GM23248 (cell line): ENCODE results near the gene ACVR1B. TPM values are rescaled to one million over a fixed set of nuclear protein-coding genes. Genes with fewer than 3 reads are reported as not detected.
A peak's percentile ranks its signal among the peaks of the same experiment; 100 is the strongest.

Experiments
- DNase-seq: peaks from one replicate; pipeline ENCODE4 v3.0.0-alpha.2; 2015
- H2AFZ ChIP-seq: fragments of 200-600 bp; sonication (generic); 2 replicates; pipeline ENCODE4 v1.6.1; 2016; ENCODE audit warnings: antibody characterized with exemption
- H3F3A ChIP-seq: fragments of 200-600 bp; sonication (generic); 2 replicates; pipeline ENCODE4 v1.6.1; 2016; ENCODE audit warnings: mild to moderate bottlenecking, antibody characterized with exemption, mixed run types; ENCODE audit not compliant: insufficient read depth
- H3K27ac ChIP-seq: fragments of 200-600 bp; sonication (generic); 2 replicates; pipeline ENCODE4 v1.5.1; 2016; ENCODE audit warnings: mild to moderate bottlenecking
- H3K27me3 ChIP-seq: fragments of 200-600 bp; sonication (generic); replicated peaks from 2 replicates; pipeline ENCODE4 v1.6.1; 2016; ENCODE audit warnings: mild to moderate bottlenecking; ENCODE audit not compliant: insufficient read depth
- H3K36me3 ChIP-seq: fragments of 200-600 bp; sonication (generic); 2 replicates; pipeline ENCODE4 v1.6.1; 2016; ENCODE audit warnings: low read depth, mild to moderate bottlenecking
- H3K4me1 ChIP-seq: fragments of 200-600 bp; sonication (generic); 2 replicates; pipeline ENCODE4 v1.6.1; 2016; ENCODE audit warnings: mild to moderate bottlenecking; ENCODE audit not compliant: insufficient read depth
- H3K4me2 ChIP-seq: fragments of 200-600 bp; sonication (generic); one replicate; pipeline ENCODE4 v1.6.1; 2016; ENCODE audit warnings: mild to moderate bottlenecking; ENCODE audit not compliant: unreplicated experiment
- H3K4me3 ChIP-seq: fragments of 200-600 bp; sonication (generic); 2 replicates; pipeline ENCODE4 v1.5.1; 2016; ENCODE audit warnings: mild to moderate bottlenecking
- H3K79me2 ChIP-seq: fragments of 200-600 bp; sonication (generic); 2 replicates; pipeline ENCODE4 v1.6.1; 2016; ENCODE audit warnings: mild to moderate bottlenecking; ENCODE audit not compliant: insufficient read depth
- H3K9ac ChIP-seq: fragments of 200-600 bp; sonication (generic); 2 replicates; pipeline ENCODE4 v1.6.1; 2016; ENCODE audit warnings: mild to moderate bottlenecking
- H3K9me2 ChIP-seq: fragments of 200-600 bp; sonication (generic); 2 replicates; pipeline ENCODE4 v1.6.1; 2016; ENCODE audit warnings: mixed run types, mild to moderate bottlenecking, moderate library complexity; ENCODE audit not compliant: insufficient read depth
- H3K9me3 ChIP-seq: fragments of 200-600 bp; sonication (generic); one replicate; pipeline ENCODE4 v1.6.1; 2017; ENCODE audit warnings: low read depth
- H4K20me1 ChIP-seq: fragments of 200-600 bp; sonication (generic); 2 replicates; pipeline ENCODE4 v1.6.0; 2016; ENCODE audit not compliant: insufficient read depth
- EZH2 ChIP-seq: fragments of 200-600 bp; sonication (generic); IDR thresholded peaks from 2 replicates; pipeline ENCODE4 v1.6.1; 2018; ENCODE audit warnings: antibody characterized with exemption, mild to moderate bottlenecking; ENCODE audit not compliant: insufficient read depth, poor library complexity, severe bottlenecking
- EZH2phosphoT487 ChIP-seq: fragments of 200-600 bp; sonication (generic); IDR thresholded peaks from 2 replicates; pipeline ENCODE4 v1.6.1; 2018; ENCODE audit warnings: antibody characterized with exemption, moderate library complexity, mild to moderate bottlenecking, low read depth; ENCODE audit not compliant: insufficient read depth
- WGBS, 2 experiments: methylation state at CpG; one replicate each; pipeline ENCODE4 v1.1.6; 2015 to 2017; ENCODE audit warnings: low lambda C conversion rate in 2 of 2, low coverage in 1 of 2; ENCODE audit errors: missing lambda C conversion rate in 2 of 2; 5-methylcytosine and 5-hydroxymethylcytosine counted together
- in situ Hi-C: fragments of 300-500 bp; cut with MboI; formaldehyde crosslinking; loops from 2 replicates; pipeline ENCODE4 v1.15.0; 2020
- polyA plus RNA-seq: library from polyadenylated mRNA; unstranded; fragments of >200 nt; fragmentation: Nextera tagmentation; extraction: Ambion mirVana; gene quantifications from 2 replicates; pipeline ENCODE4 v1.2.1, GENCODE V29; 2016
- total RNA-seq: library from RNA; depleted of rRNA; stranded (reverse); fragments of >200 nt; shearing (Covaris generic); gene quantifications from 2 replicates; pipeline ENCODE4 v1.2.3, GENCODE V29; 2014

Gene ACVR1B
- total and polyA plus RNA-seq, 2 experiments from 2014 or later, result 2.8 to 17.0 TPM

- H3K4me3 ChIP-seq, result no peak overlapping the region
- no peaks in the 10 kb centered on the region for H3K79me2 ChIP-seq
- TF ChIP-seq EZH2phosphoT487, result no peak
- no peak for TF ChIP-seq EZH2
- peaks cover 6% of the 10 kb centered on the region; the same call in 1 of the 2 replicates for H3F3A ChIP-seq
- H4K20me1 ChIP-seq, result no peaks in the 10 kb centered on the region
- H3K4me2 ChIP-seq, result peak overlapping the region; percentile 71
- in situ Hi-C loops, result no loop called here
- H3K9me2 ChIP-seq, result no peaks in the 10 kb centered on the region
- H3K4me1 ChIP-seq, result peaks cover 16% of the 10 kb centered on the region
- no peaks in the 10 kb centered on the region; the same call in 1 of the 2 replicates for H3K36me3 ChIP-seq
- H3K9me3 ChIP-seq, result no peaks in the 10 kb centered on the region
- peak overlapping the region; percentile 72 for H2AFZ ChIP-seq
- WGBS, 2 experiments, result 97 to 100% methylated on average over 2 of the region's 2 CpGs
- no peak for DNase-seq
- peak overlapping the region; percentile 19; the same call in 1 of the 2 replicates for H3K27ac ChIP-seq
- H3K9ac ChIP-seq, result peak overlapping the region; percentile 46
- no peaks in the 10 kb centered on the region for H3K27me3 ChIP-seq
These were observed 29.4 kb upstream of the ACVR1B start for GRCh38 chr12:51922146-51922545.

GRCh38 chr12:51922762-51923505 is 28.6 kb upstream of the ACVR1B start:
- peak overlapping the region; percentile 19 for H3K27ac ChIP-seq
- peak overlapping the region; percentile 71 for H3K4me2 ChIP-seq
- in situ Hi-C loops, result no loop called here

GRCh38 chr12:51923506-51924365 is 27.8 kb upstream of the ACVR1B start:
- Histone ChIP-seq H3K27me3 (no peaks in the 10 kb centered on the region), H3K9me3 (no peaks in the 10 kb centered on the region), H3K4me2 (peak overlapping the region; percentile 71), H3K27ac (no peak overlapping the region), H4K20me1 (no peaks in the 10 kb centered on the region), H3K79me2 (no peaks in the 10 kb centered on the region), H3K4me1 (peaks cover 16% of the 10 kb centered on the region), H3K9ac (peak overlapping the region; percentile 46), H3K9me2 (no peaks in the 10 kb centered on the region), H3F3A (peaks cover 6% of the 10 kb centered on the region; the same call in 1 of the 2 replicates), H3K36me3 (no peaks in the 10 kb centered on the region), H3K4me3 (peak overlapping the region; percentile 52), H2AFZ (peak overlapping the region; percentile 72)
- no peak for TF ChIP-seq EZH2
- no peak for TF ChIP-seq EZH2phosphoT487
- 9 to 10% methylated on average over 30 to 31 of the region's 31 CpGs for WGBS, 2 experiments
- DNase-seq, result peak; percentile 74
- in situ Hi-C loops, result no loop called here

More at GRCh38 chr12:51922762-51923505, 28.6 kb upstream of the ACVR1B start:
- Histone ChIP-seq H3K9ac (peak overlapping the region; percentile 46), H3K79me2 (no peaks in the 10 kb centered on the region), H3K27me3 (no peaks in the 10 kb centered on the region), H4K20me1 (no peaks in the 10 kb centered on the region), H3K36me3 (no peaks in the 10 kb centered on the region), H3K9me3 (no peaks in the 10 kb centered on the region), H3F3A (peaks cover 6% of the 10 kb centered on the region; the same call in 1 of the 2 replicates), H3K4me1 (peaks cover 16% of the 10 kb centered on the region), H3K4me3 (peak overlapping the region; percentile 52), H3K9me2 (no peaks in the 10 kb centered on the region), H2AFZ (peak overlapping the region; percentile 72)
- 18 to 23% methylated on average over 16 of the region's 16 CpGs for WGBS, 2 experiments
- DNase-seq, result peak; percentile 80
- no peak for TF ChIP-seq EZH2
- TF ChIP-seq EZH2phosphoT487, result no peak

GRCh38 chr12:51924551-51925319 is 26.8 kb upstream of the ACVR1B start:
- DNase-seq, result no peak
- TF ChIP-seq EZH2, result no peak
- no peak for TF ChIP-seq EZH2phosphoT487
- no peaks in the 10 kb centered on the region for H4K20me1 ChIP-seq
- H3K9me2 ChIP-seq, result no peaks in the 10 kb centered on the region
- no peaks in the 10 kb centered on the region for H3K9me3 ChIP-seq
- in situ Hi-C loops, result no loop called here
- peaks cover 6% of the 10 kb centered on the region; the same call in 1 of the 2 replicates for H3F3A ChIP-seq
- no peaks in the 10 kb centered on the region for H3K79me2 ChIP-seq
- no peaks in the 10 kb centered on the region for H3K27me3 ChIP-seq
- 64 to 66% methylated on average over 5 of the region's 5 CpGs for WGBS, 2 experiments
- no peak overlapping the region for H2AFZ ChIP-seq
- H3K27ac ChIP-seq, result no peak overlapping the region
- H3K4me1 ChIP-seq, result peaks cover 16% of the 10 kb centered on the region
- no peak overlapping the region for H3K9ac ChIP-seq
- H3K4me3 ChIP-seq, result no peak overlapping the region
- H3K4me2 ChIP-seq, result no peak overlapping the region
- H3K36me3 ChIP-seq, result no peaks in the 10 kb centered on the region
